ENCODE measurements around the gene ABHD4. TPM values are rescaled to one million over a fixed set of nuclear protein-coding genes. Genes with fewer than 3 reads are reported as not detected.

Gene ABHD4
- total and polyA plus RNA-seq, 2 experiments from 2014 or later: 39.1 to 40.0 TPM

DNA sequence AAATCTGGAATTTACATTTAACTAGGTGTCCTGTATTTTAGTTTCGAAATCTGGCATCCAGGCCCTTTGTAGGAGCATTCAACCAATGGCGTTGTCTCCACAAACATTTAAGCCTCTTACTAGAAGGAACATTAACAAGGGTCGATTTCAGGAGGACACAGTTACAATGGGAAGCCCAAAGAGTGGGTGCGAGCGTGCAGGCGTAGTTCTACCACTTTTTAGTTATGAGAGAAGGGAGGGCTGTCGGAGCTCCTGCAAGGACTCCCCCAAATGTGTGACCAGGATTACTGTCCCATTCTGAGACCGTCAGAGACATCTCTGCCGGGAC is 365 bp upstream of the ABHD4 start:
- peak overlapping the region; percentile 75; the same call in 1 of the 2 replicates for H3K27ac Mint-ChIP-seq

More for the DNA sequence above, 365 bp upstream of the ABHD4 start:
- no peak for TF ChIP-seq NANOG (IDR thresholded peaks at IDR 0.05; ENCODE audit: borderline replicate concordance)
- no peak for TF ChIP-seq ZNF331 (CRISPR knock-in tag; IDR thresholded peaks at IDR 0.05; ENCODE audit: low read depth)
- TF ChIP-seq, protein P1, sequence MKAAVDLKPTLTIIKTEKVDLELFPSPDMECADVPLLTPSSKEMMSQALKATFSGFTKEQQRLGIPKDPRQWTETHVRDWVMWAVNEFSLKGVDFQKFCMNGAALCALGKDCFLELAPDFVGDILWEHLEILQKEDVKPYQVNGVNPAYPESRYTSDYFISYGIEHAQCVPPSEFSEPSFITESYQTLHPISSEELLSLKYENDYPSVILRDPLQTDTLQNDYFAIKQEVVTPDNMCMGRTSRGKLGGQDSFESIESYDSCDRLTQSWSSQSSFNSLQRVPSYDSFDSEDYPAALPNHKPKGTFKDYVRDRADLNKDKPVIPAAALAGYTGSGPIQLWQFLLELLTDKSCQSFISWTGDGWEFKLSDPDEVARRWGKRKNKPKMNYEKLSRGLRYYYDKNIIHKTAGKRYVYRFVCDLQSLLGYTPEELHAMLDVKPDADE (IDR thresholded peaks at IDR 0.05): no peak
- TF ChIP-seq JUNB (IDR thresholded peaks at IDR 0.05; ENCODE audit: unreplicated experiment): no peak
- no peak for TF ChIP-seq STAT1 (IDR thresholded peaks at IDR 0.05; ENCODE audit: unreplicated experiment)
- no peak for TF ChIP-seq EZH2 (IDR thresholded peaks at IDR 0.05; ENCODE audit: low read depth, unreplicated experiment)
- TF ChIP-seq ZNF114 (CRISPR knock-in tag; IDR thresholded peaks at IDR 0.05): no peak
- TF ChIP-seq, protein P2, sequence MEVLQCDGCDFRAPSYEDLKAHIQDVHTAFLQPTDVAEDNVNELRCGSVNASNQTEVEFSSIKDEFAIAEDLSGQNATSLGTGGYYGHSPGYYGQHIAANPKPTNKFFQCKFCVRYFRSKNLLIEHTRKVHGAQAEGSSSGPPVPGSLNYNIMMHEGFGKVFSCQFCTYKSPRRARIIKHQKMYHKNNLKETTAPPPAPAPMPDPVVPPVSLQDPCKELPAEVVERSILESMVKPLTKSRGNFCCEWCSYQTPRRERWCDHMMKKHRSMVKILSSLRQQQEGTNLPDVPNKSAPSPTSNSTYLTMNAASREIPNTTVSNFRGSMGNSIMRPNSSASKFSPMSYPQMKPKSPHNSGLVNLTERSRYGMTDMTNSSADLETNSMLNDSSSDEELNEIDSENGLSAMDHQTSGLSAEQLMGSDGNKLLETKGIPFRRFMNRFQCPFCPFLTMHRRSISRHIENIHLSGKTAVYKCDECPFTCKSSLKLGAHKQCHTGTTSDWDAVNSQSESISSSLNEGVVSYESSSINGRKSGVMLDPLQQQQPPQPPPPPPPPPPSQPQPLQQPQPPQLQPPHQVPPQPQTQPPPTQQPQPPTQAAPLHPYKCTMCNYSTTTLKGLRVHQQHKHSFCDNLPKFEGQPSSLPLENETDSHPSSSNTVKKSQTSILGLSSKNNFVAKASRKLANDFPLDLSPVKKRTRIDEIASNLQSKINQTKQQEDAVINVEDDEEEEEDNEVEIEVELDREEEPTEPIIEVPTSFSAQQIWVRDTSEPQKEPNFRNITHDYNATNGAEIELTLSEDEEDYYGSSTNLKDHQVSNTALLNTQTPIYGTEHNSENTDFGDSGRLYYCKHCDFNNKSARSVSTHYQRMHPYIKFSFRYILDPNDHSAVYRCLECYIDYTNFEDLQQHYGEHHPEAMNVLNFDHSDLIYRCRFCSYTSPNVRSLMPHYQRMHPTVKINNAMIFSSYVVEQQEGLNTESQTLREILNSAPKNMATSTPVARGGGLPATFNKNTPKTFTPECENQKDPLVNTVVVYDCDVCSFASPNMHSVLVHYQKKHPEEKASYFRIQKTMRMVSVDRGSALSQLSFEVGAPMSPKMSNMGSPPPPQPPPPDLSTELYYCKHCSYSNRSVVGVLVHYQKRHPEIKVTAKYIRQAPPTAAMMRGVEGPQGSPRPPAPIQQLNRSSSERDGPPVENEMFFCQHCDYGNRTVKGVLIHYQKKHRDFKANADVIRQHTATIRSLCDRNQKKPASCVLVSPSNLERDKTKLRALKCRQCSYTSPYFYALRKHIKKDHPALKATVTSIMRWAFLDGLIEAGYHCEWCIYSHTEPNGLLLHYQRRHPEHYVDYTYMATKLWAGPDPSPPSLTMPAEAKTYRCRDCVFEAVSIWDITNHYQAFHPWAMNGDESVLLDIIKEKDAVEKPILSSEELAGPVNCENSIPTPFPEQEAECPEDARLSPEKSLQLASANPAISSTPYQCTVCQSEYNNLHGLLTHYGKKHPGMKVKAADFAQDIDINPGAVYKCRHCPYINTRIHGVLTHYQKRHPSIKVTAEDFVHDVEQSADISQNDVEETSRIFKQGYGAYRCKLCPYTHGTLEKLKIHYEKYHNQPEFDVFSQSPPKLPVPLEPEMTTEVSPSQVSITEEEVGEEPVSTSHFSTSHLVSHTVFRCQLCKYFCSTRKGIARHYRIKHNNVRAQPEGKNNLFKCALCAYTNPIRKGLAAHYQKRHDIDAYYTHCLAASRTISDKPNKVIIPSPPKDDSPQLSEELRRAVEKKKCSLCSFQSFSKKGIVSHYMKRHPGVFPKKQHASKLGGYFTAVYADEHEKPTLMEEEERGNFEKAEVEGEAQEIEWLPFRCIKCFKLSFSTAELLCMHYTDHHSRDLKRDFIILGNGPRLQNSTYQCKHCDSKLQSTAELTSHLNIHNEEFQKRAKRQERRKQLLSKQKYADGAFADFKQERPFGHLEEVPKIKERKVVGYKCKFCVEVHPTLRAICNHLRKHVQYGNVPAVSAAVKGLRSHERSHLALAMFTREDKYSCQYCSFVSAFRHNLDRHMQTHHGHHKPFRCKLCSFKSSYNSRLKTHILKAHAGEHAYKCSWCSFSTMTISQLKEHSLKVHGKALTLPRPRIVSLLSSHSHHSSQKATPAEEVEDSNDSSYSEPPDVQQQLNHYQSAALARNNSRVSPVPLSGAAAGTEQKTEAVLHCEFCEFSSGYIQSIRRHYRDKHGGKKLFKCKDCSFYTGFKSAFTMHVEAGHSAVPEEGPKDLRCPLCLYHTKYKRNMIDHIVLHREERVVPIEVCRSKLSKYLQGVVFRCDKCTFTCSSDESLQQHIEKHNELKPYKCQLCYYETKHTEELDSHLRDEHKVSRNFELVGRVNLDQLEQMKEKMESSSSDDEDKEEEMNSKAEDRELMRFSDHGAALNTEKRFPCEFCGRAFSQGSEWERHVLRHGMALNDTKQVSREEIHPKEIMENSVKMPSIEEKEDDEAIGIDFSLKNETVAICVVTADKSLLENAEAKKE (CRISPR knock-in tag; IDR thresholded peaks at IDR 0.05): no peak
- TF ChIP-seq POLR2AphosphoS5 (IDR thresholded peaks at IDR 0.05; ENCODE audit: low read depth): no peak
- Histone ChIP-seq H3F3A (replicated peaks; ENCODE audit: low read depth) (no peaks in the 10 kb centered on the region), H3K9me2 (ENCODE audit: insufficient read depth) (no peaks in the 10 kb centered on the region), H3K27me3 (ENCODE audit: insufficient read depth) (no peaks in the 10 kb centered on the region), H3K4me2 (peak overlapping the region; percentile 91), H3K79me2 (replicated peaks; ENCODE audit: insufficient read depth) (peaks cover 23% of the 10 kb centered on the region), H2AFZ (peak overlapping the region; percentile 97), H3K27ac (ENCODE audit: low read depth) (peak overlapping the region; percentile 53), H3K36me3 (ENCODE audit: insufficient read depth) (0 out of 2 replicates have a peak, but pooled peaks cover 9% of the 10 kb centered on the region), H3K4me3 (peak overlapping the region; percentile 97), H3K4me1 (ENCODE audit: insufficient read depth) (peaks cover 22% of the 10 kb centered on the region), H4K20me1 (replicated peaks; ENCODE audit: insufficient read depth) (no peaks in the 10 kb centered on the region; the same call in 1 of the 2 replicates)
- peaks cover 22% of the 10 kb centered on the region for H3K36me3 Mint-ChIP-seq (ENCODE audit: low read depth)
- ATAC-seq: peak; percentile 34
- no peak for DNase-seq (ENCODE audit: low spot score)
- H3K27me3 Mint-ChIP-seq (ENCODE audit: insufficient read depth, low read depth, poor library complexity): peaks cover 9% of the 10 kb centered on the region
- no peaks in the 10 kb centered on the region for H3K9me3 Mint-ChIP-seq
- H3K4me1 Mint-ChIP-seq: peaks cover 34% of the 10 kb centered on the region
- H3K4me3 Mint-ChIP-seq: peak overlapping the region; percentile 98
